Right ventricle myocardium inferior (tissue), 1 donor: ENCODE data around the gene MMAA. TPM values are rescaled to one million over a fixed set of nuclear protein-coding genes. Genes with fewer than 3 reads are reported as not detected.
"Not testable (repeated sequence)": the region's sequence is repeated elsewhere in the genome, so short reads cannot be mapped to it uniquely, and the experiment has no call there.

Experiments used
- ATAC-seq: fragments of 200-7000 bp; cut with Tn5 transposase; one replicate; pipeline ENCODE4 v1.9.1; 2020; ENCODE audit warnings: mild to moderate bottlenecking, moderate library complexity
- DNase-seq: peaks from one replicate; pipeline ENCODE4 v3.0.0; 2021; ENCODE audit errors: missing footprints
- intact Hi-C: fragments of 100-400 bp; cut with DNase I; formaldehyde crosslinking; loops from one replicate; pipeline ENCODE4 v1.11.0; 2022
- total RNA-seq: library from RNA; stranded (reverse); fragmentation: NEBNext Ultra II Directional; extraction: Animal tissue kit (Norgen Biotek cat#: 25700); gene quantifications from one replicate; pipeline ENCODE4 v1.2.1, GENCODE V29; 2021
- donor health status: DM: no; HTN: yes; CAD: no; lungs with severe emphysema.

MMAA gene
- total RNA-seq, 1 donor from 2014 or later = 8.5 TPM

GRCh38 chr4:145623831-145624230, 4.6 kb downstream of the MMAA start:
- intact Hi-C loops = loop anchor here (10.0 kb wide), 1 partner anchor 181 kb away; no protein-coding TSS in a partner anchor
- ATAC-seq (no peak), DNase-seq (no peak)

- ATAC-seq = no peak
- intact Hi-C loops = loop anchor here (10.0 kb wide), 1 partner anchor 179 kb away; no protein-coding TSS in a partner anchor
Measured at GRCh38 chr4:145625677-145626622, 6.8 kb downstream of the MMAA start.

GRCh38 chr4:145626623-145626982, 7.4 kb downstream of the MMAA start:
- intact Hi-C loops = loop anchor here (10.0 kb wide), 1 partner anchor 178 kb away; no protein-coding TSS in a partner anchor
- DNase-seq = no peak

More at GRCh38 chr4:145625677-145626622, 6.8 kb downstream of the MMAA start:
- DNase-seq = no peak

GRCh38 chr4:145635117-145635516, 15.9 kb downstream of the MMAA start:
- intact Hi-C loops = no loop called here
- DNase-seq (no peak), ATAC-seq (no peak)

More at GRCh38 chr4:145626623-145626982, 7.4 kb downstream of the MMAA start:
- ATAC-seq = no peak

GRCh38 chr4:145635630-145636029, 16.4 kb downstream of the MMAA start:
- intact Hi-C loops = no loop called here
- ATAC-seq (no peak), DNase-seq (no peak)

GRCh38 chr4:145639186-145639698, 20.1 kb downstream of the MMAA start:
- intact Hi-C loops = no loop called here
- DNase-seq = no peak
- no peak for ATAC-seq

GRCh38 chr4:145640236-145640635, 21.1 kb downstream of the MMAA start:
- DNase-seq, intact Hi-C loops, ATAC-seq: not testable (repeated sequence)

GRCh38 chr4:145643295-145643694, 24.1 kb downstream of the MMAA start:
- DNase-seq = no peak
- intact Hi-C loops = no loop called here
- no peak for ATAC-seq

GRCh38 chr4:145644699-145645098, 25.5 kb downstream of the MMAA start:
- ATAC-seq (no peak), DNase-seq (no peak)
- intact Hi-C loops = no loop called here

GRCh38 chr4:145656156-145656555, 37.0 kb downstream of the MMAA start:
- intact Hi-C loops = no loop called here
- DNase-seq (no peak), ATAC-seq (no peak)

- intact Hi-C loops = no loop called here
- no peak for ATAC-seq
- DNase-seq = no peak
Measured at GRCh38 chr4:145660064-145660463, 40.9 kb downstream of the MMAA start.

GRCh38 chr4:145663194-145663593, 44.0 kb downstream of the MMAA start:
- peak; percentile 91 for ATAC-seq
- no peak for DNase-seq
- intact Hi-C loops = no loop called here

GRCh38 chr4:145665773-145666172, 46.6 kb downstream of the MMAA start:
- ATAC-seq (no peak), DNase-seq (no peak)
- intact Hi-C loops = no loop called here

- DNase-seq = no peak
- intact Hi-C loops = no loop called here
- ATAC-seq = no peak
Measured at GRCh38 chr4:145670422-145670821, 51.2 kb downstream of the MMAA start.

- peak; percentile 91 for ATAC-seq
- intact Hi-C loops = no loop called here
Measured at GRCh38 chr4:145679520-145679919, 60.3 kb downstream of the MMAA start.

GRCh38 chr4:145679991-145680455, 60.8 kb downstream of the MMAA start, which contains the start of gene C4orf51:
C4orf51 (plus strand) TSS chr4:145680146; CDS start chr4:145680204, 58 bp downstream.
- peak; percentile 62 for ATAC-seq
- intact Hi-C loops = loop anchor here (5.0 kb wide), 1 partner anchor 52 kb away; no protein-coding TSS in a partner anchor
- no peak for DNase-seq

More at GRCh38 chr4:145679520-145679919, 60.3 kb downstream of the MMAA start:
- no peak for DNase-seq

- no peak for DNase-seq
- ATAC-seq = no peak
- intact Hi-C loops = loop anchor here (5.0 kb wide), 1 partner anchor 51 kb away; no protein-coding TSS in a partner anchor
Measured at GRCh38 chr4:145680902-145681301, 61.7 kb downstream of the MMAA start.

GRCh38 chr4:145681518-145681917, 62.3 kb downstream of the MMAA start:
- DNase-seq = no peak
- intact Hi-C loops = loop anchor here (5.0 kb wide), 1 partner anchor 51 kb away; no protein-coding TSS in a partner anchor
- ATAC-seq = peak; percentile 72

GRCh38 chr4:145681956-145682355, 62.8 kb downstream of the MMAA start:
- intact Hi-C loops = loop anchor here (5.0 kb wide), 1 partner anchor 50 kb away; no protein-coding TSS in a partner anchor
- no peak for ATAC-seq

More at GRCh38 chr4:145681956-145682355, 62.8 kb downstream of the MMAA start:
- no peak for DNase-seq
